HFF-Myc (cell line): ENCODE measurements around the gene CLIC1.

Experiments
- DNase-seq: peaks from one replicate; pipeline ENCODE4 v3.0.0-alpha.2; 2011; ENCODE audit warnings: low read depth; ENCODE audit errors: extremely low read depth
- H3K4me3 ChIP-seq: replicated peaks from 2 replicates; pipeline ENCODE4 v1.5.1; 2011; ENCODE audit warnings: low read depth, mild to moderate bottlenecking, control low read depth, low read length
- CTCF ChIP-seq: IDR thresholded peaks from 2 replicates; pipeline ENCODE4 v1.5.1; 2012; ENCODE audit warnings: mild to moderate bottlenecking, low read depth, low read length, control low read depth; ENCODE audit errors: missing control alignments

Gene CLIC1

GRCh38 chr6:31734247-31734820, 2.0 kb downstream of the CLIC1 start:
- no peak for DNase-seq
- TF ChIP-seq CTCF: no peak
- peak overlapping the region; percentile 97 for H3K4me3 ChIP-seq

- TF ChIP-seq CTCF: no peak
- no peak for DNase-seq
- peak overlapping the region; percentile 97 for H3K4me3 ChIP-seq
These were observed 2.6 kb downstream of the CLIC1 start for GRCh38 chr6:31733734-31734133.

- H3K4me3 ChIP-seq: no peak overlapping the region
- no peak for DNase-seq
These were observed 4.3 kb downstream of the CLIC1 start for GRCh38 chr6:31732029-31732428.

GRCh38 chr6:31730631-31731086, 5.7 kb downstream of the CLIC1 start:
- peak overlapping the region; percentile 63 for H3K4me3 ChIP-seq
- no peak for TF ChIP-seq CTCF
- DNase-seq: no peak

More at GRCh38 chr6:31732029-31732428, 4.3 kb downstream of the CLIC1 start:
- no peak for TF ChIP-seq CTCF

GRCh38 chr6:31729979-31730630, 6.2 kb downstream of the CLIC1 start:
- peak overlapping the region; percentile 63 for H3K4me3 ChIP-seq
- TF ChIP-seq CTCF: no peak
- peak; percentile 62 for DNase-seq

- peak overlapping the region; percentile 63 for H3K4me3 ChIP-seq
- DNase-seq: no peak
- no peak for TF ChIP-seq CTCF
These were observed 6.8 kb downstream of the CLIC1 start for GRCh38 chr6:31729515-31729978.
